Measurements from ENCODE around the gene FBXW7. TPM values are rescaled to one million over a fixed set of nuclear protein-coding genes. Genes with fewer than 3 reads are reported as not detected.

The FBXW7 gene
- total and polyA plus RNA-seq, 2 of the 8 experiments (the other 6 are each of a cell fraction or from before 2014, with no cell fraction given) = 6.0 to 26.7 TPM

DNA sequence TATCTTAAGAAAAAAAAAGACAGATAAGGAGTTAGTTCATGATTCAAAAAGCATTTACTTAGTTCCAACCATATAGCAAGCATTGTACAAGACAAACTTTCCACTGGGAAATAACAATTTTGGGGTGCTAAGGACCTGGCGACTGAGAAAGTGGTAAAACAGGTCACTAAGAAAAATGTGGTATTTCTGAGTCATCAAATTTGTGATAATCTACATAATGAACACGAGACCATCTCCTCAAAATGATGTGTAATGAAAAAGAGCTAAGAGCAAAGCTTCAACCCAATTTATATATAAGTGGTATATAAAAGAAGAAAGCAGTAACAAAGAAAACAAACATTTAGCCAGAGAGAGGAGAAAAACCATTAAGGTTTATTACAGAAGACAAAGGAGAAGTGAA, 72.3 kb downstream of the FBXW7 start (continued):
- TF ChIP-seq CHD7 (IDR thresholded peaks at IDR 0.05; ENCODE audit: insufficient replicate concordance, low read length) = no peak
- no peak for TF ChIP-seq SAP30 (IDR thresholded peaks at IDR 0.05; ENCODE audit: insufficient read depth, insufficient replicate concordance, low read length)
- no peak for TF ChIP-seq RNF2 (IDR thresholded peaks at IDR 0.05; ENCODE audit: borderline replicate concordance, low read depth, low read length, missing control alignments, poor library complexity, severe bottlenecking)
- TF ChIP-seq BRCA1 (IDR thresholded peaks at IDR 0.05; ENCODE audit: low read depth, low read length) = no peak
- TF ChIP-seq KDM1A (IDR thresholded peaks at IDR 0.05; ENCODE audit: borderline replicate concordance, low read length) = no peak
- TF ChIP-seq USF2 (IDR thresholded peaks at IDR 0.05; ENCODE audit: low read length) = no peak
- no peak for TF ChIP-seq SIN3A (conservative IDR thresholded peaks at IDR 0.05 in 1 of 2, IDR thresholded peaks at IDR 0.05 in 1 of 2; ENCODE audit: low read depth in 1 of 2, low read length in 2 of 2)
- TF ChIP-seq KDM5A (IDR thresholded peaks at IDR 0.05; ENCODE audit: low read length) = no peak
- no peak for TF ChIP-seq HDAC6 (IDR thresholded peaks at IDR 0.05; ENCODE audit: low read depth, low read length)
- TF ChIP-seq YY1 (IDR thresholded peaks at IDR 0.05; ENCODE audit: low read depth, low read length) = no peak
